SU-DHL-6 (cell line): ENCODE results near the gene KCTD10.

Source experiments
- CTCF ChIP-seq: fragments of 200-600 bp; sonication (generic); IDR thresholded peaks from one replicate; pipeline ENCODE4 v1.5.1; 2017; ENCODE audit warnings: antibody characterized with exemption, mild to moderate bottlenecking, low read length, moderate library complexity; ENCODE audit not compliant: insufficient read depth, poor library complexity, severe bottlenecking
- EZH2phosphoT487 ChIP-seq: fragments of 200-600 bp; sonication (generic), shearing (Covaris generic); conservative IDR thresholded peaks from 2 replicates; pipeline ENCODE4 v1.6.1; 2018; ENCODE audit warnings: mild to moderate bottlenecking, antibody characterized with exemption, low read length, moderate library complexity, mixed read lengths

- TF ChIP-seq CTCF (no peak), EZH2phosphoT487 (no peak)
Measured at GRCh38 chr12:109493090-109493489, 16.0 kb upstream of the KCTD10 start.
